SU-DHL-6 (cell line): ENCODE measurements around the gene BHLHE41.

ENCODE experiments used
- EZH2phosphoT487 ChIP-seq: fragments of 200-600 bp; sonication (generic), shearing (Covaris generic); conservative IDR thresholded peaks from 2 replicates; pipeline ENCODE4 v1.6.1; 2018; ENCODE audit warnings: mild to moderate bottlenecking, antibody characterized with exemption, low read length, moderate library complexity, mixed read lengths
- TF ChIP-seq, protein P1 (sequence below): fragments of 200-600 bp; sonication (generic); IDR thresholded peaks from one replicate; pipeline ENCODE4 v1.5.1; 2017; ENCODE audit warnings: antibody characterized with exemption, mild to moderate bottlenecking, low read length, moderate library complexity; ENCODE audit not compliant: insufficient read depth, poor library complexity, severe bottlenecking

DNA sequence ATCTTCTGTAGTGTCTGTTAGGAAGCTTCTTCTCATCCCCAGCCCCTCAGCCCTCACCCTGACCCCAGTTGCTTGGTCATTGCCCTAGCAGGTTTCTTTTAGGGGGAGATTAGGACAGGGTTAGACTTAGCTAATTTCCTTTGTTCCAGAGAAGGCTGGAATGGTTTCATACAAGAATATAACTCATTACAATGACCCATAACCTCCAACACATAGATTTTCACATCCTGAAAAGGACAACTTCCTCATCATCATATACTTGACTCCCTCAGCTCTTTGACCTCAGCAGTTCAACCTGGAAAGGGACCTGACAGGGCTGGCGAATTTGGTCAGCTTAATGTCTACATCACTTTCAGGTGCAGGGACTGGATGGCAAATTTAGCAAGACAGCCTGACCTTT is 8.0 kb upstream of the BHLHE41 start:
- TF ChIP-seq, protein P1, sequence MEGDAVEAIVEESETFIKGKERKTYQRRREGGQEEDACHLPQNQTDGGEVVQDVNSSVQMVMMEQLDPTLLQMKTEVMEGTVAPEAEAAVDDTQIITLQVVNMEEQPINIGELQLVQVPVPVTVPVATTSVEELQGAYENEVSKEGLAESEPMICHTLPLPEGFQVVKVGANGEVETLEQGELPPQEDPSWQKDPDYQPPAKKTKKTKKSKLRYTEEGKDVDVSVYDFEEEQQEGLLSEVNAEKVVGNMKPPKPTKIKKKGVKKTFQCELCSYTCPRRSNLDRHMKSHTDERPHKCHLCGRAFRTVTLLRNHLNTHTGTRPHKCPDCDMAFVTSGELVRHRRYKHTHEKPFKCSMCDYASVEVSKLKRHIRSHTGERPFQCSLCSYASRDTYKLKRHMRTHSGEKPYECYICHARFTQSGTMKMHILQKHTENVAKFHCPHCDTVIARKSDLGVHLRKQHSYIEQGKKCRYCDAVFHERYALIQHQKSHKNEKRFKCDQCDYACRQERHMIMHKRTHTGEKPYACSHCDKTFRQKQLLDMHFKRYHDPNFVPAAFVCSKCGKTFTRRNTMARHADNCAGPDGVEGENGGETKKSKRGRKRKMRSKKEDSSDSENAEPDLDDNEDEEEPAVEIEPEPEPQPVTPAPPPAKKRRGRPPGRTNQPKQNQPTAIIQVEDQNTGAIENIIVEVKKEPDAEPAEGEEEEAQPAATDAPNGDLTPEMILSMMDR, result no peak
- TF ChIP-seq EZH2phosphoT487, result no peak
